CD4-positive, alpha-beta T cell treated with Interleukin-17A for 1 hour (primary cell): ENCODE results near the gene SAMM50.

Experiments
- DNase-seq: peaks from one replicate; pipeline ENCODE4 v3.0.0-alpha.2; 2020

The SAMM50 gene

GRCh38 chr22:44032126-44032730 lies 77.0 kb downstream of the SAMM50 start:
- DNase-seq, result no peak

GRCh38 chr22:44033287-44033686 lies 78.0 kb downstream of the SAMM50 start:
- DNase-seq, result no peak

GRCh38 chr22:44033694-44034093 lies 78.5 kb downstream of the SAMM50 start:
- no peak for DNase-seq

- no peak for DNase-seq
Observed at GRCh38 chr22:44037519-44038375, 82.5 kb downstream of the SAMM50 start.

- no peak for DNase-seq
Observed at GRCh38 chr22:44039566-44040171, 84.4 kb downstream of the SAMM50 start.

- no peak for DNase-seq
Observed at GRCh38 chr22:44042249-44043218, 87.3 kb downstream of the SAMM50 start.

- DNase-seq, result no peak
Observed at GRCh38 chr22:44045145-44045544, 89.9 kb downstream of the SAMM50 start.
